T-helper 1 cell treated with Interleukin-12 subunit alpha and Interleukin-12 subunit beta and Interleukin-4 antibody, amounts not matched to agents 30 ng/mL and 1 ng/mL, for 36 hours (primary cell): ENCODE data around the gene NPR2. TPM values are rescaled to one million over a fixed set of nuclear protein-coding genes. Genes with fewer than 3 reads are reported as not detected.

Source experiments
- intact Hi-C: fragments of 100-400 bp; cut with micrococcal nuclease; formaldehyde crosslinking; loops from one replicate; pipeline ENCODE4 v1.15.1; 2024
- total RNA-seq: library from RNA; stranded (reverse); gene quantifications from 2 replicates; pipeline ENCODE4 v1.2.3, GENCODE V29; 2022

Gene NPR2
- total RNA-seq, 1 donor from 2014 or later: 12.0 TPM

- intact Hi-C loops: loop anchor here (5.0 to 10.0 kb wide), 6 partner anchors 210 to 1780 kb away; partner anchors contain the start of genes ATOSB, DNAJB5, GNE and KIF24
These were observed 36.1 kb downstream of the NPR2 start for GRCh38 chr9:35827486-35827885.

GRCh38 chr9:35828716-35829083, 37.3 kb downstream of the NPR2 start, which contains the start of gene FAM221B:
FAM221B (minus strand) TSS chr9:35828732; CDS start chr9:35826161, 2,571 bp downstream.
- intact Hi-C loops: loop anchor here (1.0 to 10.0 kb wide), 11 partner anchors 13 to 1781 kb away; partner anchors contain the start of genes ATOSB, CCDC107, DNAJB5 and GBA2

DNA sequence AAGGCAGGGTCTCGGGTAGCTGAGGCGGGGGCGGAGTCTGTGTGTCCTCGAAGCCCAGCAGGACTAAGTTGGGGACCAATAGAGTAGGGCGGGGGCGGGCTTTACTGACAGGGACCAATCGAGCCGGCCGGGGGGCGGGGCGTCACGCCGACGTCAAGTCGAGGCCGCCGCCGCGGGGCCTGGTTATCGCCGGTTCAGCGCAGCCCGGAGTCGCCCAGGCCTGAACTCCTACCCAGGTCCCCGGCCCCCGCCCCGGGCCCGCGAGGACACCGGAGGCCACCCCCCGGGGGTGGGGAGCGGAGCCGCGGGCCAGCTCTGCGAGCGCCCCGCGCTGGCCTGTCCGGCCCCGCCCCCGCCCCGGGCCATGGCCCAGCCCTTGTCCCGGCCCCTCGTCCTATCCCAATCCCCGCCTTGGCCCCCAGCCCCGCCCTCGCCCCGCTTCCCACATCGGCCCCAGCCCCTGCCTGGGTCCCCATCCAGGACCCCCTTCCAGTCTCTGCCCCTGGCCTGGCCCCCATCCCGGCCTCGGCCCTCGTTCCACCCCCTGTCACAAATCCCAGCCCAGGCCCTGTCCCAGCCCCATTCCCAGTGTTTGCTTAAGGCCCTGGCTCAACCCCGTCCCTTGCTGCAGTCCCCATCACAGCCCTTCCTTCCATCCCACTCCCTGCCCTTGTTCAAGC, 37.8 kb downstream of the NPR2 start, which contains the start of gene TMEM8B:
Gene TMEM8B (plus strand): TSS at position 145 of the 680 bp plus-strand sequence. CDS start 220 bp downstream, at position 365.
- intact Hi-C loops: loop anchor here (1.0 to 10.0 kb wide), 11 partner anchors 14 to 1782 kb away; partner anchors contain the start of genes ATOSB, CCDC107, DNAJB5 and GBA2

DNA sequence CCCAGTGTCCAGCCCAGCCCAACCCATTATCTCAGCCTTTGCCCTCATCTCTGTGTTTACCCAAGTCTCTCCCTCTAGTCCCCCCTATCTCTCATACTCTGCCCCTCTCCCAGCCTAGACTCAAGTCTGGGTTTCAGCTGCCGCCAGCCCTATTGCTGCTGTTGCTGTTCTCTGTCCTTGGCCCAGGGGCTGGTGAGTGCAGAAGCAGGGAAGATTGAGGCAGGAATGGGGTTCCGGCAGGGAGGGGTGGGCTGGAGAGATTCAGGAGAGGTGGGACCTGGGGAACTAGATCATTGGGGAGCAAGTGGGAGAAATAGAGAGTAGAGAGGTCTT, 38.3 kb downstream of the NPR2 start:
- intact Hi-C loops: loop anchor here (1.0 to 10.0 kb wide), 11 partner anchors 14 to 1782 kb away; partner anchors contain the start of genes ATOSB, CCDC107, DNAJB5 and GBA2

DNA sequence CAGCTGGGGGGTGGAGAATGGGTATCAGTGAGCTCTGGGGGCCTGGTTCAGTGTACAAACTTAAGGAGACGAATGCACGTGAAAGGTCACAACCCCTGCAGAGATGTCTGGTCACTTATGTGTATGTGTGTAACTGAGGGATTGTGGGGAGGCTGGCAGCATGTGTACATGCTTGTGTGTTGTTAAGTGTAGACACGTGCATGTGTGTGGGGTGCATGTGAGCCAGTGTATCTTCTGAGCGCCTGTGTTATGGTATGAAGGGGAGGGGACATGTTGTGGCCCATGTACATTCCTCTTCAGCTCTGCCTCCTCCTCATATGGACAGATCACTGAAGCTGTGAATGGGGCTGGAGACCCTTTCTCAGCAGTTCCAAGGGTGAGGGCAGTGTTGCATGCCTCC, 39.6 kb downstream of the NPR2 start:
- intact Hi-C loops: no loop called here

DNA sequence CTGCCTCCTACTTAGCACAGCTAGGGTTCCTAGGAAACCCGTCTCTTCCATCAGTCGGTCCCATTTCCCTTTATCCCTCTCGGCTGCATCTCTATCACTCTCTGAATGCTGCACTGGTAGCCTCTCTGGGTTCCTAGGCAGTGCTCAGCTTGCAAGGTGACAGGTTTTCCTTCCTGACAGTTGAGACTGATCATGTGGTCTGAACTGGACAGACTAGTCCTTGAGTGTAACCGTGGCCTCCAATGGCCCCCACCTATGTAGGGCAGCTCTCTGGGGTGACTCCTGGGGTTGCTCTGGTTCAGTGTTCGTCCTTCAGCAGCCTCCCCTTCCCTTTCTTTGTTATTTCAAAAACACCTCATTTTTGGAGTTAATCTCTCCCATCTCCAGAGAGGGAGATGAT, 41.4 kb downstream of the NPR2 start:
- intact Hi-C loops: no loop called here

DNA sequence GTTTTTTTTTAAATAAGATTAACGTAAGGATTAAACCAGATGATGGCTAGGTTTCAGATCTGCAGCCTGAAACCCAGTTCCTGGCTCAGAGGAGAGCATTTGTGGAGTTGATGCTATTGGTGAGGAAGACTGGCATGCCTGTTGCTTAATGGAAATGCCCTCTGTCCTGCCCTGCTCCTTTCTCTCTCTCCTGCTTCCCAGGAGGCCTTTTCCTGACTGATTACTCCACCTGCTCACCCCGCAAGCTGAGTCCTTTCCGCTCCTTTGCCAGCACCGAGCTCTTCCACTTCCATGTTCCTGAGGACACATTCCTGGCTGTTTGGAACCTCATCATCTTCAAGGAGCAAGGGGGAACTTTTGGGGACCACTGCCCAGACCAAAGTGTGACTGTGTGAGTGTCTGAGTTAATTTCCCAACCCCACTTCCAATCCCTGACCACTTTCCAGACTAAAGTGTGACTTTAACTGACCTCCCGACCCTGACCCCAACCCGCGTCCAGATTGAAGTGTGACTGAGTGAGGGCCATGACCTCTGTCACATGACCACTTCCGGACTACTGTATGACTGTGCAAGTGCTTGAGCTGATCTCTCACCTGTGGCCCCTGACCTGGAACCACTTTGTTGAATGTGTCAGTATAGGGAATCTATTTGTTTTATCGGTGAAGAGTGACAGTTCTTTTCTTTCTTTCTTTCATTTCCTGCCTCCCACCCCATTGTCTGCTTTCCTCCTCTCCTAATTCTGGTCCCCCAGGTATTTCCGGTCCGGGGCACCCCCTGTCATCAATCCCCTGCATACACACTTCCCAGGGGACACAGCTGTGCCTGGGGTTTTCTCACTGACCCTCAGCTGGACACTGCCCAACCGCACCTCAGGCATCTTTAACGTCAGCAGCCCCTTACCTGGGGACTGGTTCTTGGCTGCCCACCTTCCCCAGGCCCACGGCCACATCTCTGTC, 43.1 kb downstream of the NPR2 start:
- intact Hi-C loops: no loop called here

- intact Hi-C loops: no loop called here
These were observed 43.8 kb downstream of the NPR2 start for GRCh38 chr9:35835216-35835632.

DNA sequence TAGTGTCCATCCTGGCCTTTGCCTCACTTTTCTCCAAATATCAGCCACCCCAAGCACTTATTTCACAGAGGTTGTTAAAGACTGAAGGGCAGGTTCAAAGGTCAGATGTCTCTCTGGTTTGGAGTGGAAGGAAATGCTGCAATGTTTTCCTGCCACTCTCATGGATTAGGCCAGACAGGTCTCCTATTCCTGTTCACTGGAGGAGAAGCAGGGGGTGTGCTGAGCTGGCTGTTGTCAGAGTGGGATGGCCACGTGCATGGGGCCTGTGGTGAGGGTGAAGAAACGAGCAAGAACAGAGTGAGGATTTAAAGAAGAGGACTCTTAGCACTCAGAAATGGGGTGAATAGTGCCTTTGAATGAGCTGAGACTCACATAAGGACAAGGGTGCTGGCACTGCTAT, 44.4 kb downstream of the NPR2 start:
- intact Hi-C loops: no loop called here

DNA sequence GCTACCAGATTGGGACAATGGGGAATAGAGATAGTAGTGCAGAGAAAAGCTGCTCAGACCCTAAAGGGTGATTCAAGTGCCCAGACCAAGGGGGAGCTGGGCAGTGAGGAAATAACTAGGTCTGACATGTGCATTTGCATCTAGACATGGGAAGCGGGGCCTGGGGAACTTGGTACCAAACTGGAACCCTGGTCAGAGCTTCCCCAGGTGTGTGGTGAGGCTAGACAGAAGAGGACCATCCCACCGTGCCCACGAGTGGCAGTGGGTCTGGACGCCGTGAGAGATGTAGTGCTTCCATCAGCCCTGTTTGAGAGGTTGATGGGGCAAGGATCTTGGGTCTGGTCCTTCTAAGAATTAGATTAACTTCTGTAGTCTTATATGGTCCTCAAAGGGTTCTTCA, 45.2 kb downstream of the NPR2 start:
- intact Hi-C loops: no loop called here

- intact Hi-C loops: no loop called here
These were observed 48.5 kb downstream of the NPR2 start for GRCh38 chr9:35839926-35840325.

- intact Hi-C loops: no loop called here
These were observed 49.7 kb downstream of the NPR2 start for GRCh38 chr9:35840881-35841644.

DNA sequence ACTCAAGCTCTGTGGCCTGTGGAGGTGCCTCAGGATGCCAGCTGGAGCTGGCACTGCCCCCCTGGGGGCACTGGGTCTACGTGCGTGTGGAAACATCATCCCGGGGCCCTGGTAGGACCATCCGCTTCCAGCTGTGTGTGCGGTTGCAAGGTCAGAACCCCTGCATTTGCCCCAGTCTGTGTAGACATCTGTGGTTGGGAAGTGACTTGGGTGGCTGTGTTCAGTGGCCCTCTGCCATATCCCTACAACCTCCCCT, 50.2 kb downstream of the NPR2 start:
- intact Hi-C loops: no loop called here

DNA sequence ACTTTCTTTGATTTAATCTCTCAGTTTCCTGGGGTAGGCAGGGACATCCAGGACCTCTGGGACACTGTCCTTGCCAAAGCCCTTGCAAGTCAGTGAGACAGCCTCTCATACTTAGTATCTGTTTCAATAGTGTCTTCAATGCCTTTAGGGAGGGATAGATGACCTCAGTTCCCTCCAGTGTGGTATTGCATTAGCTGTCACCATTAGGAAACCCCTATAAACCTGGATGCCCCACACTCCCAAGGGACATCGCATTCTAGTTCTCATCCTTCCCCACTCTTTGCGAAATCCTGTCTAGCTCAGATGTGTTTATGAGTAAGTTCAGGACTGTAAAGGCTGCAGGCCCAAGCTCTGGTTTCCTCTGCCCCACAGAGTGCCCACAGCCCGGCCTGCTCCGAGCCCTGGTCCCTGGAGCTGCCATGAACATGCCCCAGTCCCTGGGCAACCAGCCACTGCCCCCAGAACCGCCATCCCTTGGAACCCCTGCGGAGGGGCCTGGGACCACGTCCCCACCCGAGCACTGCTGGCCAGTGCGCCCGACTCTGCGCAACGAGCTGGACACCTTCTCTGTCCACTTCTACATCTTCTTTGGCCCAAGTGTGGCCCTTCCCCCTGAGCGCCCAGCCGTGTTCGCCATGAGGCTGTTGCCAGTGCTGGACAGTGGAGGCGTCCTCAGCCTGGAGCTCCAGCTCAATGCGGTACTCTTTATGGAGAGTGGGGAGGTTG, 50.8 kb downstream of the NPR2 start:
- intact Hi-C loops: no loop called here

- intact Hi-C loops: no loop called here
These were observed 51.4 kb downstream of the NPR2 start for GRCh38 chr9:35842795-35843194.

DNA sequence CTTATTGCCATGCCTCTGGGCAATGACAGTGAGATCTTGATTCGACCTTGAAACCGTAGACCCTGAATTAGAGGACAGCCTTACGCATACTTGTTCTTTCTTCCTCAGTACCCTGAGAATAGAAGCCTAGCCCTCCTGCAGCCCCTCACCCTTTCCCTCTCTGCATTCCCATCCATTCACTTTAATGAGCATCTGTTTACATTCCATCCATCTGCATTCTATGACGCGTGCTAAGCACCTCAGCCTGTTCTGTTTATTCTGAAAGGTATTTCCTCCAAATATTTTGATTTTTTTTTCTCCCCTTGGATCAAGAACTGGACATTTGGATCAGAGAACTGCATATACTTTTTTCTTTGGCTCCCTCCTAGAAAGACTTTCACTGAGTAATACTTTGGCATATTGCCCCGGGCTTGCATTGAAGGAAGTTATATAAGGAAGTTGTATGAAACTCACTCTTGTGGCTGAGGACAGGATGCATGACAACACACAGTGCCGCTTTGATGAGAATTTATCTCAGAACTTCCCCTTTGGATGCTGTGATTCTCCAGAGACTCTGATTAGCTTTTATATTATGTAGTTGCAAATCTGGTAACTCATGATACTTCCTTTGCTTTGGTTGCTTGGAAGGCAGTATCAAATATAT, 53.4 kb downstream of the NPR2 start:
- intact Hi-C loops: no loop called here

DNA sequence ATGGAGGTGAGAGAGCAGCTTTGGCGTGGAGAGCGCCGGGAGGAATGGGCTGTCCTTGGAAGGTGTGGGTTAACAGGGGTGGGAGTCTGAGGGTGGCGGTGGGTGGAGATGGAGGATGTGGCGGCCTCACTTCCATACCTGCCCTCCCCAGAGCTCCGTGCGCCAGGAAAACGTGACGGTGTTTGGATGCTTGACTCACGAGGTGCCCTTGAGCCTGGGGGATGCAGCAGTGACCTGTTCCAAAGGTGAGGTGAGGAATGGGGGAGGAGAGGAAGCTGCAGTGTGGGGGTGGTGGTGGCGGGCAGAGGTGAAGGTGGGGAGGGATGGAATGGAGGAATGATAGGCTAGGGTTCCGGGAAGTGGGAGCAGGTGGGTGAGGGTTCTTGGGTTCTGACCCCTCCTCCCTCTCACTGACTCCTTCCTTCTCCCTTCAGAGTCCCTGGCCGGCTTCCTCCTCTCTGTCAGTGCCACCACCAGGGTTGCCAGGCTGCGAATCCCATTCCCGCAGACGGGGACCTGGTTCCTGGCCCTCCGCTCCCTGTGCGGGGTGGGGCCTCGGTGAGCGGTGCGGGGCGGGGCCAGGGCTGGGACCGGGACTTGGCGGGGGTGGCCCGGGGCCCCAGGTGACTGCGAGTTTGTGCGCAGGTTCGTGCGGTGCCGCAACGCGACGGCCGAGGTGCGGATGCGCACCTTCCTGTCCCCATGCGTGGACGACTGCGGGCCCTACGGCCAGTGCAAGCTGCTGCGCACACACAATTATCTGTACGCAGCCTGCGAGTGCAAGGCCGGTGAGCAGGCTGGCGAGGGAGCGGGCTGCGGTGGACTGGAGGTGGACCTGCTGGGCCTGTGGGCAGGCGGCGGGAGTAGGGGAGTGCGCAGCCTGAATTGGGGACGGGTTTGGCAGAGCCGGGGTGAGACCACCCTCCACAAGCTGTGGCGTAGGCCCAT, 54.7 kb downstream of the NPR2 start:
- intact Hi-C loops: no loop called here

DNA sequence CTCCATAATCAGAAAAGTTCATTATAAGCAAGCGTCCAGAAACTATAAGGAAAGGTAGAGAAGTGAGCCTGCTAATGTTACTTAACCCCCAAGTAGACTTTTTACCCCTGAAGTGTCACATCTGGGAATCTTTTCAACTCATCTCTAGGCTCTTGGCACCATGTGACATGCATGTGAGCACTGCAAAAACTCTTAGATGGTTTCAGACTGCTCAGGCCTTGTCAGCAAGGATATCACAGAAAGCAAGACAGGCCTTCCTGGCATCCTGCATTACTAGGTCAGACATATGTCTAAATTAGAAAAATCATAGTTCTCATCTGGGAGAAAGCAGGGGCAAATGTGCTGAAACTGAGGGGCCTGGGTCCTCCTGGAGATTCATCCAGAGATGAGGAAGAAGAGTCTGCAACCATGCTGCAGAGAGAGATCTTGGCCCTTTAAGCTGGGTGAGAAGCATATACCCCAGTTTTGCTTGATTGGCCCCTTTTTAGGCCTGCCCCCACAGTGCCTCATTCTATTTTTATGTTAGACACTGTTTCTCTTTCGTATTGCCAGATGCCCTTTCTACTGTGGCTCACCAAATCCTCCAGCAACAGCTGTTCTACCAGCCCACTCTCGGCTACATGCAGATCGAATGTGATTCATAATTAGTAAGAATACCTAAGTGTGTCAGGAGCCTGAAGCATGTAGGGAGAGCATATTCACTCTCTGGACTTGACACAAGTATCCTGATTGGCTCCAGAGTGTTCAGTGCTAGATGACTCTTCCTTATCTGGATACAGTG, 56.6 kb downstream of the NPR2 start:
- intact Hi-C loops: no loop called here
